Activated naive CD8-positive, alpha-beta T cell treated with anti-CD3 and anti-CD28 coated beads for 36 hours (primary cell): ENCODE data around the gene CYSLTR1. TPM values are rescaled to one million over a fixed set of nuclear protein-coding genes. Genes with fewer than 3 reads are reported as not detected.

ENCODE experiments used
- DNase-seq: peaks from one replicate; pipeline ENCODE4 v3.0.0; 2021
- H3K27ac Mint-ChIP-seq: one replicate; pipeline ENCODE4 v1.8.0; 2022; ENCODE audit warnings: mild to moderate bottlenecking, moderate library complexity, mixed read lengths
- H3K27me3 Mint-ChIP-seq: one replicate; pipeline ENCODE4 v1.8.0; 2022; ENCODE audit warnings: mild to moderate bottlenecking, mixed read lengths
- H3K36me3 Mint-ChIP-seq: one replicate; pipeline ENCODE4 v1.8.0; 2021; ENCODE audit warnings: mild to moderate bottlenecking, mixed read lengths
- H3K4me1 Mint-ChIP-seq: one replicate; pipeline ENCODE4 v1.8.0; 2021; ENCODE audit warnings: mixed read lengths
- H3K4me3 Mint-ChIP-seq: one replicate; pipeline ENCODE4 v1.8.0; 2022; ENCODE audit warnings: mild to moderate bottlenecking, moderate library complexity, mixed read lengths
- H3K9me3 Mint-ChIP-seq: one replicate; pipeline ENCODE4 v1.8.0; 2022; ENCODE audit warnings: mixed read lengths
- total RNA-seq, 2 experiments: library from RNA; stranded (reverse); gene quantifications; one replicate each; pipeline ENCODE4 v1.2.3, GENCODE V29; 2021

The CYSLTR1 gene, protein sequence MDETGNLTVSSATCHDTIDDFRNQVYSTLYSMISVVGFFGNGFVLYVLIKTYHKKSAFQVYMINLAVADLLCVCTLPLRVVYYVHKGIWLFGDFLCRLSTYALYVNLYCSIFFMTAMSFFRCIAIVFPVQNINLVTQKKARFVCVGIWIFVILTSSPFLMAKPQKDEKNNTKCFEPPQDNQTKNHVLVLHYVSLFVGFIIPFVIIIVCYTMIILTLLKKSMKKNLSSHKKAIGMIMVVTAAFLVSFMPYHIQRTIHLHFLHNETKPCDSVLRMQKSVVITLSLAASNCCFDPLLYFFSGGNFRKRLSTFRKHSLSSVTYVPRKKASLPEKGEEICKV
- total RNA-seq, result under 1 TPM; 0.36 to 0.66 TPM

DNA sequence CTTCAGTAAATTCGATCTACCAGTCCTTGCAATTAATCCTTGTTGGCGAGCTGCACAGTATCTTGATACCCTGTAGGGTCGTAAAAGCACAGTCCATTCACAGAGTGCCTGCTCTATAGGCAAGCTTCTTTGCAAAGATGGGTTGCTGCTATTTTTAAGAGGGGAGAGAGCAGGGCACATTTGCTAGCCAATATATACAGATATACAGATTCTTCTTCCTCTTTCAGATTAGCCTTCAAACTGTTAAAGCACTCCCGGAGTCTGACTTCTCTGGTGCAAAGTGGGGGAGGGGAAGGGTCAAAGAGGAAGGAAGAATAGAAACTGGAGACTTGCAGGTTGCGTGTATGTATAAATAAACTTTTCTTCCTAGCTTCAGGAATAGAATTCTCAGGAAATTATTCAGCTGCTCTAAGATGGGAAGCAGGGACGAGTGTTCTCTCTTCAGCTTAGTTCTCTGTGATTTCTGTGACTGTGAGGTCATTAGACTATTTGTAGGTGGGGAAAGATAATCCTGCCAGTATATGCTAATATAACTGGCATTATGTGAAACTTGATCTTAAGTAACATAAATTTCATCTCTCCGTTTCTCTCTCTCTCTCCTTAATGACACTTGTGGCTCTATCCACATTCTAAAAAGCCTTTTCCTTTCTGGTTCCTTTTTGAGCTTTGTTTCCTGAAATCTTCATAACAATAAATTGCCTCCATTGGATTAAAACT lies at the start of gene CYSLTR1:
Gene CYSLTR1 (minus strand): TSS at position 242 of the 717 bp plus-strand sequence. CDS start 53,865 bp downstream, outside the sequence.
- peaks cover 43% of the 10 kb centered on the region for H3K4me1 Mint-ChIP-seq
- peak within 1 kb of the TSS; percentile 53 for H3K4me3 Mint-ChIP-seq
- H3K27me3 Mint-ChIP-seq, result no peaks in the 10 kb centered on the region

DNA sequence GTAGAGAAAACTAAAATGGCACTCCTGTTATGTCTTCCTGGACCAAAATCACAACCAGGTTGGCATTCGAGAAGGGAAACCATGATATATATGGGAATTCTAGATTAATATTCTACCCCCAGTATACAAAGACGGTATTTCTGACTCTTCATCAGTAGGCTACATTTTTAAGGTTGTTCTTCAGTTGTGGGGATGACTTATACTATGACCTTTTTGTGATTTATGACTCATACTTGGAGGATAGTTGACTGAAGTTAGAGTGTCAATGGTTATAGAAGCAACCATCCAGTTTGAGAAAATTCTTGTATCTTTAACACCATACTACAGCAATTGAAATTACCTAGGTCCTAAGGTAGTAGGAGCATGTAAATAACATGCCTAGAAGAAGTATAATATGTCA lies 49.8 kb upstream of the CYSLTR1 start:
- H3K27ac Mint-ChIP-seq, result no peak overlapping the region
- H3K9me3 Mint-ChIP-seq, result peaks cover 7% of the 10 kb centered on the region
- DNase-seq, result no peak
- H3K36me3 Mint-ChIP-seq, result peaks cover 6% of the 10 kb centered on the region
- H3K4me1 Mint-ChIP-seq, result peaks cover 15% of the 10 kb centered on the region
- no peaks in the 10 kb centered on the region for H3K27me3 Mint-ChIP-seq
- no peak overlapping the region for H3K4me3 Mint-ChIP-seq

More for the DNA sequence above, at the start of gene CYSLTR1:
- peak within 1 kb of the TSS; percentile 48 for H3K27ac Mint-ChIP-seq
- no peak for DNase-seq
- no peaks in the 10 kb centered on the region for H3K36me3 Mint-ChIP-seq
- no peaks in the 10 kb centered on the region for H3K9me3 Mint-ChIP-seq

DNA sequence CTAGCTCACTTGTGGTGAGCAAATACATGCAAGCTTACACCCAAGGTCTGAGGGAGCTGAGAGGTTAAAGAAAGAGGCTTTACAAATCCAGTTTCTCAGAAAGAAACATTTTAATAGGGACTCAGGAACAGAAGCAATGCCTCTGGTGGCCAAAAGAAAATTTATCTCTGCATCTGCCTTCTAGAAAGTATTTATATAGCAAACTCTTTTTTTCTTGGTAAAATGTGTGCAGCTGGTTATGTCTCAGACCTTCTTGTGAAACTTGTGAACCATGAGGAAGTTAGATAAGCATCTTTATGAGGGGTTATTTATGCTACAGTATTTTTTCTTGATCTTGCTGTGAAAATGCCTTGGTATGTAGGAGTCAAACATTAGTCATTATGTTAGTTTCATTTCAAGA lies 48.5 kb upstream of the CYSLTR1 start:
- no peak for DNase-seq
- H3K4me1 Mint-ChIP-seq, result peaks cover 15% of the 10 kb centered on the region
- peaks cover 16% of the 10 kb centered on the region for H3K9me3 Mint-ChIP-seq
- H3K27me3 Mint-ChIP-seq, result no peaks in the 10 kb centered on the region
- H3K4me3 Mint-ChIP-seq, result no peak overlapping the region
- H3K27ac Mint-ChIP-seq, result no peak overlapping the region
- H3K36me3 Mint-ChIP-seq, result peaks cover 11% of the 10 kb centered on the region

DNA sequence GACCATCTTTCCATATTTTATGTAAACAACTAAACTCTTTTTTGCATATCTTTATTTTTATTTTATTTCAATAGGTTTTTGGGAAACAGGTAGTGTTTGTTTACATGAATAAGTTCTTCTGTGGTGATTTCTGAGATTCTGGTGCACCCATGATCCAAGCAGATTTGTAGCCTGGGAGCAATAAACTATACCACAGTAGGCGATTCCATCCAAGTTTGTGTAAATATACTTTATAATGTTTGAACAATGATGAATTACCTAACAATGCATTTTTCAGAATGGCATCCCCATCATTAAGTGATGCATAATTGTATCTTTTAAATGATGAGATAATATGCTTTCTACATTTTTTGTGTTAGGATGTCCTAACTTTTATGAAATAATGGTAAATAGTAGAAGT lies 39.2 kb upstream of the CYSLTR1 start:
- no peaks in the 10 kb centered on the region for H3K4me1 Mint-ChIP-seq
- H3K27me3 Mint-ChIP-seq, result no peaks in the 10 kb centered on the region
- DNase-seq, result no peak
- no peak overlapping the region for H3K4me3 Mint-ChIP-seq
- peaks cover 1% of the 10 kb centered on the region for H3K36me3 Mint-ChIP-seq
- peaks cover 15% of the 10 kb centered on the region for H3K9me3 Mint-ChIP-seq
- H3K27ac Mint-ChIP-seq, result no peak overlapping the region

DNA sequence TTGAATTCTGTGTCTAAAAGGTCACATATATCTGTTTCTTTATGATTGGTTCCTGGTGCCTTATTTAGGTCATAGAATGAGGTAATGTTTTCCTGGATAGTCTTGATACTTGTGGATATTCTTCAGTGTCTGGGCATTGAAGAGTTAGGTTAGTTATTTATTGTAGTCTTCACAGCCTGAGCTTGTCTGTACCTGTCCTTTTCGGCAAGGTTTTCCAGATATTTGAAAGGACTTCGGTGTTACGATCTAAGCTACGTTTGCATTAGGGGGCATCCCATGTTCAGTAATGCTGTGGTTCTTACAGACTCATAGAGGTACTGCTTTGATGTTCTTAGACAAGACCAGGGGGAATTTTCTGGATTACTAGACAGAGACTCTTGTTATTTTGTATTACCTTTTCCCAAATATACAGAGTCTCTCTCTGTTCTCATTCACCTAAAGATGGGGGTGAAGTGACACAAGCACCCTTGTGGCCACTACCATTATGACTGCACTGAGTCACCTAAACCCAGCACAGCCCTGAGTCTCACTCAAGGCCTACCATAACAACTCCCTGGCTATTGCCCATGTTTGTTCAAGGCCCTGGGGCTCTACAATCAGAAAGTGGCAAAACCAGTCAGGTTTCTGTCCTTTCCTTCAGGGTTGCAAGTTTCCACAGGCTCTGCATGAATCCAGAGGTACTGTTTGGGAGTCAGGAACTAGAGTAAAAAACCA lies 30.1 kb upstream of the CYSLTR1 start:
- no peaks in the 10 kb centered on the region for H3K36me3 Mint-ChIP-seq
- H3K9me3 Mint-ChIP-seq, result peaks cover 4% of the 10 kb centered on the region
- DNase-seq, result no peak
- H3K4me1 Mint-ChIP-seq, result no peaks in the 10 kb centered on the region
- no peak overlapping the region for H3K27ac Mint-ChIP-seq
- H3K4me3 Mint-ChIP-seq, result no peak overlapping the region
- no peaks in the 10 kb centered on the region for H3K27me3 Mint-ChIP-seq

DNA sequence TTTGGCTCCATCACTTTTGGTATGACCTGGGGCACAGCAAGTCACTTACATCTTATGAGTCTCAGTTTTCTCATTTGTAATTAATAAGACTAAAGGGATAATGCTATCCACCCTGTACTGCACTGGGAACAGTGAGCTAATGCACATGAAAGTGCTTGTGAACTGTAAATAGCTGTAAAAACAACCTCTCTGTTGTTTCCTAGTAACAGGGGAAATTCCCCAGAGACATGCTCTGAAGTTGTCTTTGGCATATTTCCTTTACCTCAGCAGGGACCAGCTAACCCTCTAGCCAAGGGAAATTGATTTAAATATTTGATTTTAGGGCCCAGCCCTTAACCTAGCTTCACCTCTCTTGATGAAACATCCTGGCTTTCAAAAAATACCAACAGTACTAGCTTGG lies 6.1 kb upstream of the CYSLTR1 start:
- Mint-ChIP-seq H3K9me3 (peaks cover 9% of the 10 kb centered on the region), H3K4me1 (peaks cover 33% of the 10 kb centered on the region), H3K27me3 (no peaks in the 10 kb centered on the region), H3K36me3 (no peaks in the 10 kb centered on the region), H3K27ac (no peak overlapping the region), H3K4me3 (no peak overlapping the region)
- no peak for DNase-seq

DNA sequence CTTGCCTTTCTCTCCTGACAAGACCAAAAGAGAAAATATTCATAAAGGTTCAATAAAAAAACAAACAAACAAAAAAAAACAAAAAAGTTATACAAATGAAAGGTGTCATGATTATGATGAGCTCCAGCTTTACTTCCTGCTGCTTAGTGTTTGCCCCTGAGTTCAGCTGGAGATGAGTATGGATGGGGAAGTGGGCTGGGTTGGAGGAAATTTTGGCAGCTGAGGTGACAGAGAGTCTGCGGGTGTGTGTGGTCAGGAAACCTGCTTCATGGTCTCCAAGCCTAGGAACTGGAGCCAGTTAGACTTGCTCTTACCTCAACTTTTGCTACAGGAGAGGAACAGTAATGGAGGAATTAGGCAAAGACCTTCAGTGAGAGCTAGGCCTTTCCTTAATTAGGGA lies 4.3 kb upstream of the CYSLTR1 start:
- H3K27me3 Mint-ChIP-seq, result no peaks in the 10 kb centered on the region
- H3K4me3 Mint-ChIP-seq, result no peak overlapping the region
- H3K4me1 Mint-ChIP-seq, result peaks cover 40% of the 10 kb centered on the region
- no peak overlapping the region for H3K27ac Mint-ChIP-seq
- DNase-seq, result no peak
- peaks cover 5% of the 10 kb centered on the region for H3K9me3 Mint-ChIP-seq
- H3K36me3 Mint-ChIP-seq, result no peaks in the 10 kb centered on the region

DNA sequence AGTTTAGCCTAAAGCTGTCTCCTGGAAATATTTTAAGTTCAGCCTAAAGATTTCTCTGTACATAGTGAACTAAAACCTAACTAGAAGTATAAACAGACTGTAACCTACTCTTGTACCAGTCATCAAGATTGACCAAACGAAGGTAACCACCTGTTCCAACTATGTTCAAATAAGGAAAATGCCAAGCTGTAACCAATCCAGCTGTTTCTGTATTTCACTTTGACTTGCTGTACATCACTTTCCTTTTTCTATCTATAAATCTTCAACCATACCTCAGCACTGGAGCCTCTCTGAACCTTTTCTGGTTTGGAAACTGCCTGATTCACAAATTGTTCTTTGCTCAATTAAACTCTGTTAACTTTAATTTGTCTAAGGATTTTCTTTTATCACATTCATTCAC lies 3.1 kb upstream of the CYSLTR1 start:
- no peaks in the 10 kb centered on the region for H3K36me3 Mint-ChIP-seq
- H3K9me3 Mint-ChIP-seq, result peaks cover 2% of the 10 kb centered on the region
- DNase-seq, result no peak
- H3K4me1 Mint-ChIP-seq, result peaks cover 40% of the 10 kb centered on the region
- no peak overlapping the region for H3K4me3 Mint-ChIP-seq
- no peaks in the 10 kb centered on the region for H3K27me3 Mint-ChIP-seq
- no peak overlapping the region for H3K27ac Mint-ChIP-seq

DNA sequence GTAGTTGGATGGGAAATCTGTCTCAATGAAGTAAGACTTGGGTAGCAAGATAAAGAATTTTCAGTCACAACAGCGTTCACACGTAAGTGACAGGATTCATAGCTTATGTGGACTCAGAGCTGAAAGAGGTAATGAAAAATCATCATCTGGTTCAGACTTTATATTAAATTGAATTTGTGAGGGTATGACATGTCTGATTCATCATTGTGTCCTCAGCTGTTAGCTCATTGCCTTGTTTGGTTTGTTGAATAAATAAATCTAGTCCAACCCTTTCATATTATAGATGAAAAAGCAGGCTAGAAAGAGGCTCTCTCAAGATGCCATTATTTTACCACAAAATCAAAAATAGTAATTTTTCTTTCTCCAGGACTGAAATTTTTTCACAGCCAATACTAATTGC lies 2.7 kb upstream of the CYSLTR1 start:
- H3K36me3 Mint-ChIP-seq, result no peaks in the 10 kb centered on the region
- no peaks in the 10 kb centered on the region for H3K9me3 Mint-ChIP-seq
- no peaks in the 10 kb centered on the region for H3K27me3 Mint-ChIP-seq
- DNase-seq, result no peak
- H3K27ac Mint-ChIP-seq, result no peak overlapping the region
- H3K4me3 Mint-ChIP-seq, result no peak overlapping the region
- H3K4me1 Mint-ChIP-seq, result peaks cover 38% of the 10 kb centered on the region

DNA sequence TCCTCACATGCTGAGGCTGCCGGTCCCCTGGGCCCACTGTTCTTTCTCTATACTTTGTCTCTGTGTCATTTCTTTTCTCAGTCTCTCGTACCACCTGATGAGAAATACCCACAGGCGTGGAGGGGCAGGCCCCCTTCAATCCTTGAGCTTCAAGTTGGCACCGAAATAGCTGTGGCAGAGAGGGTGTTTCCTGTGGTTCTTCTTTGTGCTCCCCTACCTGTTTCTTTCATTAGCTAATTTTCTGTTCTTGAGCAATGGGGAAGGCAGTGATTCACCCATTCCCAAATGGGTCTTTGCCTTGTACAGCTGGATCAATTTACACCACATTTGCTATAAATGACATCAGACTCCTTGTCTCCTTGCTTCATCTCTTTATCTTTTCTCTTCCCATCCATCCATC lies 2.1 kb upstream of the CYSLTR1 start:
- Mint-ChIP-seq H3K27me3 (no peaks in the 10 kb centered on the region), H3K27ac (peak overlapping the region; percentile 46), H3K4me1 (peaks cover 36% of the 10 kb centered on the region), H3K4me3 (peak overlapping the region; percentile 45), H3K9me3 (no peaks in the 10 kb centered on the region), H3K36me3 (no peaks in the 10 kb centered on the region)
- DNase-seq, result no peak

DNA sequence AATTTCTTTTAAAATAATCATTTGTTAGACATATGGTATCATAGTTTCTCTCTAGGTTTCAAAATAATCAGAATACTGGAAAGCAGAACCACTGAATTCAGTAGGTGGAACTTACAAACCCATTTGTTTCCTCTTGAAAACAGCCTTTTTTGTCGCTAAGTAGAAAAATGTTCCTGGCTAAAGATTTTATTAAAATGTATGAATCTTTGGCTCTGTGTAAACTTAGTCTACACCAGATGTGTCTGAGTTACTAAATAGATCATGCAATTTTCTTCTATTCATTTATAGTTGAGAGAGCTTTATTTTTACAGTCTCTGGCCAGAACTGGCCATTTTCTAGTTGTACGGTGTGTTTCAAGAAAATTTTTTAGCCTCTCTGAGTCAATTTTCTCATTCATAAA lies 1.0 kb downstream of the CYSLTR1 start:
- Mint-ChIP-seq H3K9me3 (no peaks in the 10 kb centered on the region), H3K4me3 (no peak overlapping the region), H3K4me1 (peaks cover 47% of the 10 kb centered on the region), H3K36me3 (no peaks in the 10 kb centered on the region), H3K27ac (no peak overlapping the region), H3K27me3 (no peaks in the 10 kb centered on the region)
- DNase-seq, result no peak

DNA sequence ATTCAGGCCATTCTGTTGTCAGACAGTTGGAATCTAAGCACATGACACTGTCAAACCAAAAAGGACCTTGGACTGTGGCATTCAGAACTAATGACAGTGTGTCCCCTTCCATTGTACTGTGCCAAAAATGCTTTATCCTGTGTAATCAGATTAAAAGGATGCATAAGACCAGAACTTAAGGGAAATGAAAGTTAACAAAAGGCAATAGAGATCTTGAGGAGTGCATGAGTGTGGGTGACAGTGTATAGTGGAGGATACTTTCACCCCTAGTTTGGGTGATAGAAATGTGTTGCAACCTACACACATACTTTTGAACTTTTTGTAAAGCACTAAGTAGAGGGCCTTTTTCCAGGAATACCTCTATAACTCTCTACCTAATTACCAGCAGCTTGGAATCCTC lies 4.5 kb downstream of the CYSLTR1 start:
- Mint-ChIP-seq H3K4me1 (peaks cover 32% of the 10 kb centered on the region), H3K4me3 (no peak overlapping the region), H3K36me3 (peaks cover 4% of the 10 kb centered on the region), H3K27ac (peak overlapping the region; percentile 8), H3K9me3 (no peaks in the 10 kb centered on the region), H3K27me3 (no peaks in the 10 kb centered on the region)
- DNase-seq, result no peak

DNA sequence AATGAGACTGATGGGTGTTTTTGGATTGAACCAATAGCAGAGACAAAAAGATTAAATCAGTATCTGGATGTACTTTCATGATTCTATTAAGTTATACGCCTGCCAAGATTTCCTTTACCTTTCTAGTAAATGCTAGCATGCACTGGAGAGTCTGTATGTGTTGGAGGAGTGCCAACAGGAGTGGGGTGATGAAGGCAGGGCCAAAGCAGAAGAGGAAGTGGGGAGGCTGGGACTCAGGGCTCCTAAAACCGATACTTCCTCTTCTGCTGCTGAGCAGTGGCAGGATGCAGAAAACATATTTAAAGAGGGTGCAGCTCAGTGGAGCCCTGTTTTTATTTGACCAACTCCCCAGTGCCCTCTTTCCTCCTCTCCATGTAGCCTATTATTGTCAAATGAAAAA lies 5.6 kb downstream of the CYSLTR1 start:
- peak; percentile 18 for DNase-seq
- Mint-ChIP-seq H3K36me3 (peaks cover 4% of the 10 kb centered on the region), H3K9me3 (no peaks in the 10 kb centered on the region), H3K27ac (peak overlapping the region; percentile 68), H3K4me1 (peaks cover 27% of the 10 kb centered on the region), H3K27me3 (no peaks in the 10 kb centered on the region), H3K4me3 (no peak overlapping the region)

DNA sequence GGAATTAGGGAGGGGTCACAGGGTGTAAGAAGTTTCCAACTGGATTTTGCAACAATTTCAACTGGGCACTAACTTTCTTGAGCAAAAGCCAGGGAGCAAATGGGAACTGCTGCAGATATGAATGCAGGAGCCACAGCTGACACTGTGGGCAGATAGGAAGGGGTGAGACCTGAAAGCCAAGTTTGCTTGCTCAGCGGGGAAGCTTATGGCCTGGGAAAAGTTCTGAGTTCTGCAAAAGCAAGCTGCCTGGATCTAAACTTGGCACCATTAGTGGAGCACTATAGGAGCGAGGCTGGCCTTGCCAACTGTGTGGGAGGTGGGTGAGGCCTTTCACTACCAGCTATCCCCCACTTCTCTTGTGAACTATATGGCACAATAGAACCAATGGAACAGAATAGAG lies 11.1 kb downstream of the CYSLTR1 start:
- no peak for DNase-seq
- peaks cover 4% of the 10 kb centered on the region for H3K36me3 Mint-ChIP-seq
- no peak overlapping the region for H3K27ac Mint-ChIP-seq
- H3K4me3 Mint-ChIP-seq, result no peak overlapping the region
- no peaks in the 10 kb centered on the region for H3K27me3 Mint-ChIP-seq
- peaks cover 18% of the 10 kb centered on the region for H3K4me1 Mint-ChIP-seq
- no peaks in the 10 kb centered on the region for H3K9me3 Mint-ChIP-seq

DNA sequence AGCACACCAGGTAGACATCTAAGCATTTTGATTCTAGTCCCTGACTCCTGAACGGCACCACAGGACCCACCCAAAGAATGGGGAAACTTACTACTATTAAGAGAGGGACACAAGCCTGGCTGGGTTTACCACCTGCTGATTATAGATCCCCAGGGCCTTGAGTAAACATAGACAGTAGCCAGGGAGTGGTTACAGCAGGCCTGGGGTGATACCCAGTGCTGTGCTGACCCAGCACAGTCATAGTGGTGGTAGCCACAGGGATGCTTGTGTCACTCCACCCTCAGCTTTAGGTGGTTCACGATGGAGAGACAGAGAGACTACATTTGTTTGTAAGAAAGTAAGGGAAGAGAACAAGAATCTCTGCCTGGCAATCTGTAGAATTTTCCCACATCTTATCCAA lies 11.7 kb downstream of the CYSLTR1 start:
- H3K9me3 Mint-ChIP-seq, result no peaks in the 10 kb centered on the region
- H3K27ac Mint-ChIP-seq, result no peak overlapping the region
- no peak for DNase-seq
- H3K4me3 Mint-ChIP-seq, result no peak overlapping the region
- no peaks in the 10 kb centered on the region for H3K27me3 Mint-ChIP-seq
- H3K4me1 Mint-ChIP-seq, result peaks cover 15% of the 10 kb centered on the region
- H3K36me3 Mint-ChIP-seq, result no peaks in the 10 kb centered on the region
